PFSK-1 (cell line): ENCODE data around the gene HTR4.

Experiments used
- FOXP2 ChIP-seq: optimal IDR thresholded peaks from 2 replicates; pipeline ENCODE3; 2011; ENCODE audit warnings: borderline replicate concordance, control low read depth, inconsistent platforms; ENCODE audit not compliant: insufficient read depth; ENCODE audit errors: extremely low read length, extremely low read depth
- POLR2AphosphoS5 ChIP-seq: IDR thresholded peaks from 2 replicates; pipeline ENCODE4 v1.6.1; 2012; ENCODE audit warnings: low read depth, mild to moderate bottlenecking, control low read depth, low read length, moderate library complexity
- SIN3A ChIP-seq: IDR thresholded peaks from 2 replicates; pipeline ENCODE4 v1.6.1; 2012; ENCODE audit warnings: mild to moderate bottlenecking, low read length, moderate library complexity, borderline replicate concordance; ENCODE audit not compliant: insufficient read depth
- TAF1 ChIP-seq: IDR thresholded peaks from 2 replicates; pipeline ENCODE4 v1.6.1; 2012; ENCODE audit warnings: low read length, control low read depth, borderline replicate concordance; ENCODE audit not compliant: insufficient read depth
- TF ChIP-seq, protein P1 (sequence below), 2 experiments: IDR thresholded peaks; 2 replicates each; pipeline versions ENCODE4 v1.6.1 to v1.8.0; 2011 to 2012; ENCODE audit warnings: low read depth in 2 of 2, low read length in 2 of 2, control low read depth in 1 of 2, inconsistent platforms in 1 of 2, mild to moderate bottlenecking in 1 of 2, moderate library complexity in 1 of 2; ENCODE audit not compliant: insufficient read depth in 1 of 2

DNA sequence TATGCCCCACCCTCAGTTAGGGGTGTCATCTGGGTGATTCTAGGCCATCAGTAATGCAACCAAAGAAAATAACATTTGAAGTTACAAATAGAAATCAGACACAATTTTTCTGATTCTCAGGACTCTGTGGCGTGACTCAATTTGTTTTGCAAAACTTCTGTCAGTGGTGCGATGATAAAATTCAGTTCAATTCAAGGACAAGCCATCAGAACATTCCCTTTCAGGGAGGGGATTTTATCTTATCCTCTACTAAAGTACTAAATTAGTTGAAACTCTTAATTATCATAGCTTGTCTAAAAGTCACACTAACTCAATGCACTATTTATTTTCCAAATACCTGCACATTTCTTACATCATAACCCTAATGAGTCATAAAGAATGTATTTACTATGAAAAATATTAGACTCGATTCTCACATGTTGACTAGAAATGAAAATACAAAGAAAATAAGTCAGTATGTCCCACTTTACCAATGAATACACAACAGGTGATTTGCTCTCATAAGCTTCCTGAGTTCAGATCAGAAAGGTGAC is 28.2 kb downstream of the HTR4 start:
- TF ChIP-seq FOXP2 (no peak), POLR2AphosphoS5 (no peak), TAF1 (no peak), SIN3A (no peak)
- TF ChIP-seq, protein P1, sequence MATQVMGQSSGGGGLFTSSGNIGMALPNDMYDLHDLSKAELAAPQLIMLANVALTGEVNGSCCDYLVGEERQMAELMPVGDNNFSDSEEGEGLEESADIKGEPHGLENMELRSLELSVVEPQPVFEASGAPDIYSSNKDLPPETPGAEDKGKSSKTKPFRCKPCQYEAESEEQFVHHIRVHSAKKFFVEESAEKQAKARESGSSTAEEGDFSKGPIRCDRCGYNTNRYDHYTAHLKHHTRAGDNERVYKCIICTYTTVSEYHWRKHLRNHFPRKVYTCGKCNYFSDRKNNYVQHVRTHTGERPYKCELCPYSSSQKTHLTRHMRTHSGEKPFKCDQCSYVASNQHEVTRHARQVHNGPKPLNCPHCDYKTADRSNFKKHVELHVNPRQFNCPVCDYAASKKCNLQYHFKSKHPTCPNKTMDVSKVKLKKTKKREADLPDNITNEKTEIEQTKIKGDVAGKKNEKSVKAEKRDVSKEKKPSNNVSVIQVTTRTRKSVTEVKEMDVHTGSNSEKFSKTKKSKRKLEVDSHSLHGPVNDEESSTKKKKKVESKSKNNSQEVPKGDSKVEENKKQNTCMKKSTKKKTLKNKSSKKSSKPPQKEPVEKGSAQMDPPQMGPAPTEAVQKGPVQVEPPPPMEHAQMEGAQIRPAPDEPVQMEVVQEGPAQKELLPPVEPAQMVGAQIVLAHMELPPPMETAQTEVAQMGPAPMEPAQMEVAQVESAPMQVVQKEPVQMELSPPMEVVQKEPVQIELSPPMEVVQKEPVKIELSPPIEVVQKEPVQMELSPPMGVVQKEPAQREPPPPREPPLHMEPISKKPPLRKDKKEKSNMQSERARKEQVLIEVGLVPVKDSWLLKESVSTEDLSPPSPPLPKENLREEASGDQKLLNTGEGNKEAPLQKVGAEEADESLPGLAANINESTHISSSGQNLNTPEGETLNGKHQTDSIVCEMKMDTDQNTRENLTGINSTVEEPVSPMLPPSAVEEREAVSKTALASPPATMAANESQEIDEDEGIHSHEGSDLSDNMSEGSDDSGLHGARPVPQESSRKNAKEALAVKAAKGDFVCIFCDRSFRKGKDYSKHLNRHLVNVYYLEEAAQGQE (IDR thresholded peaks at IDR 0.05; ENCODE audit: insufficient read depth in 1 of 2, low read depth in 2 of 2, low read length in 2 of 2), result no peak
